ELF-1 (cell line): Measurements from ENCODE around the gene NOP9.

Experiments used
- DNase-seq: peaks from one replicate; pipeline ENCODE4 v3.0.0-alpha.2; 2016; ENCODE audit warnings: low read depth, low spot score

Gene NOP9

GRCh38 chr14:24262821-24263733 is 36.6 kb upstream of the NOP9 start, which contains the start of gene TGM1:
Gene TGM1, minus strand, starts transcription at chr14:24263177. Its CDS starts 825 bp downstream, at chr14:24262352.
- DNase-seq: peak; percentile 92

GRCh38 chr14:24263848-24264247 is 35.8 kb upstream of the NOP9 start:
- DNase-seq: no peak

GRCh38 chr14:24264298-24264697 is 35.4 kb upstream of the NOP9 start:
- peak; percentile 10 for DNase-seq

GRCh38 chr14:24266344-24267244 is 33.1 kb upstream of the NOP9 start:
- no peak for DNase-seq

DNA sequence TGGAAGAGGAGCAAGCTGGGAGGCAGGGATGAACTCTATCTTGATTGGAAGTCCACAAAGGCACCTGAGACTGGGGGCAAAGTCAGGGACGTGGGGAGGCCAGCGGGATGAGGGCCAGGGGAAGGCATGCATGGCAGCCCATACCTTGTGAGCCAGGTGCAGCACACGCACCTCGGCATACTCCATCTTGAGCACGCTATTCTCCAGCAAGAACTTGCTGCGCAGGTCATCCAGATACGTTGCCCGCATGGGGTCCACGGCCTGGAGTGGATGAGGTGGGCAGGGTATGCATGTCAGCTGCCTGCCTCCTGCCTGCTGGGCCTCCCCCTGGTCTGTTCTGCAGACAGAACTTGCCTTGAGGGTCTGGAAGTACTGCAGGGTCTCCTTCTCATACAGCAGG is 32.1 kb upstream of the NOP9 start:
- no peak for DNase-seq

DNA sequence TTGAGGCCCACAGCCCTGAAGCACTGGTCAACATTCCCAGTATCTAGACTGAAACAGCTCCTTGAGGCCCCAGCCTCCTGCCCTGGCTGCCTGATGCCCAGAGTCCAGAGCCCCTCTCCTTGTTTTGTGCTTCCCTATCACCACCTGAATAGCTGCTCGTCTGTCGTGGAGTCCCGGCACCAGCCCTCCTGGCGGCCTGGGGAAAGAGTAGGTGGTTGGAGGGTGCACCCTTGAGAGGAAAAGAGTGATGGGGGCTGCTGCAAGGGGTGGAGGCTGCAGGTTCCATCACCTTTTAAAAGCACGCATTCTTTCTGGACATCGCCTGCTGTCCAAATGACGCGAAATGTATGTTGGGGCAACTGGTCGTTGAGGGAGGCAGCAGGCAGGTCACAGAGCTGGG is 31.4 kb upstream of the NOP9 start:
- DNase-seq: no peak

GRCh38 chr14:24269368-24269767 is 30.3 kb upstream of the NOP9 start:
- DNase-seq: no peak

GRCh38 chr14:24269910-24270536 is 29.6 kb upstream of the NOP9 start:
- DNase-seq: no peak

DNA sequence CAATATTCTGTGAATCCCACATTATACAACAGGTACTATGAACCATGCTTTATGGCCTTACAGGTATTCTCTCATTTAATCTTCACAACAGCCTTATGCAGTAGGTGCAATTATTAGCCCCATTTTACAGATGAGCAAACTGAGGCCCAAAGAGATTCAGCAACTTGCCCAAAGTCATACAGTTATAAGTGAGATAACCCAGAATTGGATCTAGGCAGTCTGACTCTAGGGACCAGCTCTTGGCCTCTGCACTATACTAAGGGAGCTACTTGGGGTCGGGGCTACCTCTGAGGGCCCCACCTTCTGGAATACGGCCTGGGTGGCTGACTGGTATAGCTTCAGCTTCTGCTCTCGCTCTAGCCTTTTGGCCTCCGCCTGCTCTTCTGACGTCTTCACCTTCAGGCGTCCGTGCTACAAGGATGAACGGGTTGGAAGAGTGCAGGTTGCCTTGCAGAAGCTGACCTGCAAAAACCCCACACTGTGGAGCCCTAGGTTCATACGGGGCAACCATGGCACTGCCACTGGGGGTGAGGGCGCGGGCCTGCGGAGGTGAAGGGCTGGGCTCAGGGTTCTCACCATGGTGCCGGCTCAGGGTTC is 29.0 kb upstream of the NOP9 start:
- DNase-seq: no peak

DNA sequence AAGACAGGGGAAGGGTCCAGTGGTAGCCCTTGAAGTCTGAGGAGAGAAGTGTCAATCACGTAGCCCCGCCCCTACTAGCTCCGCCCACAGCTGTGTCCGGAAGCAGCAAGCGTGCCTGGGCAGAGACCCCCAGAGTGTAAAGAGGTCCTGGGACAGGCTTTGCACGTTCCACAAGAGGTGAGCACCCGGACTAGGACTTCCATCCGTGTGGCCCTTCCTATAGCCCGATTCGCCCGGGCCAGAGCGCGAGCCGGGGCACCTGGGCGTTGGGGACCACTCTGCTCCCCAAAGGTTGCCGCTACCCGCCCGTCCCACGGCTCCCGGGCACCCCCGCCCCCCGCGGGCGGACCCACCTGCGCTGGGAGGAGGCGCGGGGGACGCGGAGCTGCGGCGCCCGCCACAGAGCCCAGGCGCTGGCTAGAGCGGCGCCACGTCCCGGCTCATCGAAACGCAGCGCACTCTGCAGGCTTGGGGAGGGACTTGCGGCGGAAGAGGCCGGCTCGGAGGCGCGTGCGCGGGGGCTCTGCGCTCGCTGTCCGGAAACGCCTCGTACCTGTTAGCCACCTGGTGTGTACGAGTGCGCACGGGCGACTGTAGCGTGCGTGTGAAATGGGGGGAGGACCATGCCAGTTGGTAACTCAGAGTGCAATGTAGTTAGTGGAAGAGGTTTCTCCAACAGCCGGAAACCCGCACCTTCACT is 28.4 kb upstream of the NOP9 start, which contains the start of gene RABGGTA:
RABGGTA (minus strand) TSS at position 464 of the 700 bp plus-strand sequence. CDS start 482 bp downstream, outside the sequence.
- DNase-seq: peak; percentile 95

DNA sequence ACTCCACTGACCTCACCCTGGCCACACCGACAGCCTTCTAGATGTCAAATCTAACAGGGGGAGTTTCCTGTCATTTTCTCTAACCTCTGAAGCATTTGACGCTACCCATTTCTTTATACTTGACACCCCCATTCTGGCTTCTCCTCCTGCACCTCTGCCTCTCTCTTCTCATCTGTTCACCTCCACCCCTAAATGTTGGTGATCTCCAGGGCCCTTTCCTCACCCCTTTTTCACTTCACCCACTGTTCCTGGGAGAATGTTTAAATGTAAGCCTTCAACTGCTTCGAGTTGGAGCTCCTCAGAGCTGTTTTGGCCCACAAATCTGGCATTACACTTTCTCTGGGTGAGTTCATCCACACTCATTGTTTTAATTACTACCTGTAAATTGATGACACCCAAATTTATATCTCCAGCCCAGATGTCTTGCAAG is 27.8 kb upstream of the NOP9 start:
- DNase-seq: no peak

GRCh38 chr14:24272467-24272866 is 27.2 kb upstream of the NOP9 start:
- DNase-seq: no peak

DNA sequence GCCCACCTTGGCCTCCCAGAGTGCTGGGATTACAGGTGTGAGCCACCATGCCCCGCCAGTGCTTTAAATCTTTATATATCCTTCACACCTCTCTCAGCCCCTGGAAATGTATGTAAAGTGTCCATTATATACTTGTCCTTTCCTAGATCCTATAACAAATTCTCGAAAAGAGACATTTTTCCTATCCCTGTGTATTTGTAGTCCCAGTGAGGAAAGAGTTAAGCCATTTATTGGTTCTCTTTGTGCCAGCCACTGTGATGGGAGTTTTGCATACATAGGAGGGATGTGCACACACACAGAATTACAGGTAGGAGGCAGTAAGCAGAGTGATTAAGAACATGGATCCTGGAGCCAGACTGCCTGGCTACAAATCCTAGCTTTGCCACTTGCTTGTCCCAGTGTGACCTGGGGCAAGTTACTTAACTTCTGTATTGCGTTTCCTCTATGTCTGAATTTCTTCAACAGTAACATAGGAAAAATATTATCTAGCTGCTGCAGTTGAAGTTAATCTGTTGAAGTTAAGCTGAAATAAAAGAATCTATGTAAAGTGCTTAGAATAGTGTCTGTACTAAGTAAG is 26.1 kb upstream of the NOP9 start:
- DNase-seq: no peak

GRCh38 chr14:24274101-24274543 is 25.5 kb upstream of the NOP9 start:
- DNase-seq: no peak

GRCh38 chr14:24277071-24277470 is 22.6 kb upstream of the NOP9 start:
- DNase-seq: no peak

DNA sequence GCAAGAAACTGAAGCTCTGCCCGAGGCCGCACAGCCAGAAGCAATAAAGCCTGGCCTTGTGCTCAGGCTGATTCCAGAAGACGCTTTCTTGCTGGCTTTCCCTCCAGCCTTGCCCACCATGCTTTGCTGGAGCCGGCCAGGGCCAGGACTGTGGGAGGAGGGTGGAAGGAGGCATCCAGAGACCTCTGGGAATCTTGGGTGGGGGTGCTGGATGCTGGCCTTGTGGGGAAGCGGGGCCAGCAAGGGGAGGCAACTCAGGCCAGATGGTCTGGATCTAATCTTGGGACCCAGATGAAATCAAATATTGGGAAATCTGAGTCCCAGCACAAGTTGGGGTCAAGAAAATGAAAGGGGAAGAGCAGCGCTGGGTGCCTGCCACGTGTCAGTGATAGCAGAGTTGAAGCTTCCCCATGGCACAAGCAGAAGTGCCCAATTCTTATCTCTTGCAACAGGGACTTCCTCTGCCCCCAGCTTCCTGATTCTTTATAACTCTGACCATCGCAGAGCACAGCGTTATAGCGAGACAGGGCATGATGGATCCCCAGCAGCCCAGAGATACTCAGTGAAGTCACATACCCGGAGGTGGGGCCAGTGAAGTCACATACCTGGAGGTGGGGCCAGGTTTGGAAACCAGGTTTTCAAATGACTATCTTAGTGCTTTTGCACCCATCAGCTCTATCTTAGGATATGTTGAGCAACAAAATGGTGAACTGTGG is 21.9 kb upstream of the NOP9 start:
- DNase-seq: no peak

DNA sequence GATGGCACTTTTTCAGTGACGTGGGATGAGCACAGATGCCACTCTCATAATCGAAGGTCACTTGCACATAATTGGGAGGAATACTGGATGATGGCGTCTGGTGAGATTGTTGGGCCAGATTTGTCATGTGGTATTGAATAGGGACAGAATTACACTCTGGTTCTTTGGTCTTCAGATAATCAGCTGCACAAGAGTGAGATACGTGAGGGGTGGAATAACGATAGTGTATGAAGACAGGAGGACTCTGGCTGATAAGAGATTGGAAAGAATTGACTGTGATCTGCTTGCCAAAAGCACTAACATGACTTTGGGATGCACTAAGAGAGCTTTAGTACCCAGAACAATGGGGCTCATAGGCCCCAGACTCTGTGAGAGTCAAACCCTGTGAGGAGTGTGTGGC is 21.2 kb upstream of the NOP9 start:
- no peak for DNase-seq

DNA sequence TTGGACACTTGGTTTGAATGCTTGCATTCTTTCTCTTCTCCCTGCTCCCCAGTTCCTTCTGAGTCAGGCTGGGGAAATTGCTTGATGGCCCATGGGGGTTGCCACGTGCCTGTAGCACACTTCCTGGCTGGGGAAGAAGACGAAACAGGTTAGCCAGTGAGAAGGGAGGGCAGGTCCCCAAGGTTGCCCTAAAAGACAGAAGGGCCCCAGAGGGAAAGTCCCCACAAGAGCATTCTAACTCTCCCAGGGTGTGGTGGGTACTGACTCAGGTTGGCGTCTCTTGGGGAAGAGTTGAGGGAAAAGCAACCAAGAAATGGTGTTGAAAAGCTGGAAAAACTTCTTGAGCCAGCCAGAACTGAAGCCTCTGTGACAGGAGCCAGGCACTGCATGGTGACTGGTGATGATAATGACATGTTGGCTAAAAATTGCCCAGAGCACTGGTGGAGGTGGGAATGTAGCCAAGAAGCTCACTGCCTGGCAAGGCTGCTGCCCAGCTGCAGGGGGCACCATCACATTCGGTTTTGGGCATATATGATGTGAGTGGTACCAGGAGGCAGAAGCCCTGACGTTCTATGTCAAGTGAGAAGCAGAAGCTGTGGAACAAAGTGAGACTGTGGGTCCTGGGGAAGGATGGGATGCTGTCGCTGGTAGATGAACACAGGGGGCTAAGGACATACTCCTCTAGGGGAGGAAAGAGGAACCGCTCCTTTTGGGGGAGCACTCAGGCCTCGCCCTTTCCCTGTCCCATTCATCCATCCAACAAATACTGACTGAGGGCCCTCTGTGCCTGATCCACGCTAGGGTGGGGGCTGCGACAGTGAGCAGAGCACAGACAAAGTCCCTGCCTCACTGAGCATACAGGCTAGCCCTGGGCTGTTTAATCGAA is 20.1 kb upstream of the NOP9 start:
- DNase-seq: no peak
